Psoas muscle (tissue), 8 donors: ENCODE data around the gene JPH3. TPM values are rescaled to one million over a fixed set of nuclear protein-coding genes. Genes with fewer than 3 reads are reported as not detected.

Experiments used
- ATAC-seq, 4 donors: fragments of 200-7000 bp; cut with Tn5 transposase; one replicate each; pipeline ENCODE4 v1.9.1; 2020; ENCODE audit warnings: moderate library complexity in 3 of 4, mild to moderate bottlenecking in 2 of 4
- DNase-seq, 2 donors: peaks; one replicate each; pipeline ENCODE4 v3.0.0-alpha.2; 2020
- H3K27ac ChIP-seq: fragments of 200-600 bp; one replicate; pipeline ENCODE4 v1.8.0; 2022
- H3K27me3 ChIP-seq, 3 donors: fragments of 200-600 bp in 1 of 3; one replicate each; pipeline versions ENCODE4 v1.6.1 to v1.8.0; 2013 to 2022; ENCODE audit warnings: low read length in 2 of 3, mild to moderate bottlenecking in 2 of 3, moderate library complexity in 1 of 3; ENCODE audit not compliant: insufficient read depth in 3 of 3
- H3K36me3 ChIP-seq, 2 donors: fragments of 200-600 bp in 1 of 2; one replicate each; pipeline versions ENCODE4 v1.6.1 to v1.8.0; 2013 to 2022; ENCODE audit warnings: low read depth in 1 of 2, mild to moderate bottlenecking in 1 of 2, moderate library complexity in 1 of 2; ENCODE audit not compliant: insufficient read depth in 1 of 2
- H3K4me1 ChIP-seq: fragments of 200-600 bp; one replicate; pipeline ENCODE4 v1.8.0; 2022
- H3K4me3 ChIP-seq: fragments of 200-600 bp; one replicate; pipeline ENCODE4 v1.8.0; 2022; ENCODE audit warnings: mild to moderate bottlenecking
- H3K9me3 ChIP-seq: fragments of 200-600 bp; one replicate; pipeline ENCODE4 v1.8.0; 2022
- CTCF ChIP-seq: fragments of 200-600 bp; IDR thresholded peaks from one replicate; pipeline ENCODE4 v1.8.0; 2022; ENCODE audit warnings: antibody characterized with exemption
- WGBS, 3 donors: extraction: QIAGEN DNeasy Blood & Tissue Kit; methylation state at CpG; one replicate each; pipeline versions ENCODE4 v1.1.6 to v1.1.7; 2013; 5-methylcytosine and 5-hydroxymethylcytosine counted together
- intact Hi-C, 2 donors: fragments of 100-400 bp; cut with DNase I; formaldehyde crosslinking; loops; one replicate each; pipeline versions ENCODE4 v1.11.0 to v1.14.2; 2022
- polyA plus RNA-seq, 3 donors: library from polyadenylated mRNA; stranded (reverse); fragments of 200-250 nt; gene quantifications; one replicate each; pipeline ENCODE4 v1.2.3, GENCODE V29; 2013
- total RNA-seq, 4 donors: library from RNA; stranded (reverse); fragmentation: NEBNext Ultra II Directional in 2 of 4; extraction: Animal tissue kit (Norgen Biotek cat#: 25700) in 2 of 4; gene quantifications; one replicate each; pipeline versions ENCODE4 v1.2.1 to v1.2.4, GENCODE V29; 2021 to 2023
- donor health status: healthy with polysubstance abuse.
- donor health status: DM: no; HTN: no; CAD: no; lungs with moderate emphysema.
- donor health status: Bipolar disorder and iron deficiency.
- donor health status: healthy.
- donor health status: DM: yes; HTN: yes; CAD: no.
- donor health status: DM: no; HTN: no; CAD: no.
- donor health status: DM: no; HTN: no; CAD: no.
- donor health status: DM: yes; HTN: yes; CAD: no.

JPH3 gene
- total and polyA plus RNA-seq, 7 donors: 0.03 to 0.13 (median 0.04) TPM; not detected in 2

GRCh38 chr16:87686697-87687096 is 84.4 kb downstream of the JPH3 start:
- Histone ChIP-seq H3K27ac (no peak overlapping the region), H3K27me3 (peaks cover 0 to 69% (median 14%) of the 10 kb centered on the region in 3 donors), H3K4me3 (no peak overlapping the region), H3K36me3 (no peaks in the 10 kb centered on the region), H3K4me1 (no peaks in the 10 kb centered on the region), H3K9me3 (no peaks in the 10 kb centered on the region)
- 61 to 76% (median 64%) methylated on average over 13 of the region's 13 CpGs for WGBS, 3 donors
- TF ChIP-seq CTCF: no peak
- ATAC-seq: no peak
- intact Hi-C loops: no loop called here
- DNase-seq: no peak

DNA sequence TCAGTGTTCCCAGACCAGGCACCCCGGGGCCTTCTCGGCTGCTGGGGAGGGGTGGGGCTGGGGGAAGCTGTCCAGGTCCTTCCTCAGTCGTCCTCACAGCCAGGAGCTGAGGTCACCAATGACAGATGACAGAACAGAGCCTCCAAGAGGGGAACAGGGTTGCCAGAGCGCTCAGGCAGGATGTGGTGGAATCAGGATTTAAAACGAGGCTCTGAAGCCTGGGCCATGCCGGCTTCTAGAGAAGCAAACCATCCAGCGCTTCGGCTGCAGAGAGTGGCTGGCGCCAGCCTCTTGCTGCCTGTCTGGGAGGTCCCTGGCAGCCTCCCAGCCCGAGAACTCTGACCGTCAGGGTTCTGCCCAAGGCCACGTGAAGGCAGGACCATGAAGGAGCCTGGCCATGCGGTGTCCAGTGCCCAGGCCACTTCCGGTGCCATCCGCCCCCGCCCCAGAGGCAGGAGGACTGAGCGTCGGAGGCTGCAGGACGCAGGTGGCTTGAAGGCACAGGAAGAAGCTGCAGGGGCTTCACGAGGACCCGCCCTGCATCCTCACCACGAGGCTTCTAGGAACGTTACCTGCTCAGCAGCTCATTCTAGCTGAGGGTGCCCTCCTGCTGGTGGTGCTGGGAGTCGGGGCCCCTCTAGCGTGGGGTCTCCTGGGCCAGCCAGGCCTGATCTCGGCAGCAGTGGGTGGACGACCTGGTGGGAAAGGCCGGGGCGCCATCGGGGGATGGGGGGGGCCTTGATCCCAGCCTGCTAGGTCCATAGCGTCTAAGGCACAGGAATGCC is 85.0 kb downstream of the JPH3 start:
- Histone ChIP-seq H3K27me3 (peaks cover 0 to 63% (median 14%) of the 10 kb centered on the region in 3 donors), H3K4me1 (no peaks in the 10 kb centered on the region), H3K36me3 (no peaks in the 10 kb centered on the region), H3K9me3 (no peaks in the 10 kb centered on the region), H3K4me3 (no peak overlapping the region), H3K27ac (no peak overlapping the region)
- WGBS, 3 donors: 55 to 60% (median 58%) methylated on average over 27 to 31 of the region's 31 CpGs
- no peak for TF ChIP-seq CTCF
- DNase-seq (no peak), ATAC-seq (no peak)
- intact Hi-C loops: no loop called here

DNA sequence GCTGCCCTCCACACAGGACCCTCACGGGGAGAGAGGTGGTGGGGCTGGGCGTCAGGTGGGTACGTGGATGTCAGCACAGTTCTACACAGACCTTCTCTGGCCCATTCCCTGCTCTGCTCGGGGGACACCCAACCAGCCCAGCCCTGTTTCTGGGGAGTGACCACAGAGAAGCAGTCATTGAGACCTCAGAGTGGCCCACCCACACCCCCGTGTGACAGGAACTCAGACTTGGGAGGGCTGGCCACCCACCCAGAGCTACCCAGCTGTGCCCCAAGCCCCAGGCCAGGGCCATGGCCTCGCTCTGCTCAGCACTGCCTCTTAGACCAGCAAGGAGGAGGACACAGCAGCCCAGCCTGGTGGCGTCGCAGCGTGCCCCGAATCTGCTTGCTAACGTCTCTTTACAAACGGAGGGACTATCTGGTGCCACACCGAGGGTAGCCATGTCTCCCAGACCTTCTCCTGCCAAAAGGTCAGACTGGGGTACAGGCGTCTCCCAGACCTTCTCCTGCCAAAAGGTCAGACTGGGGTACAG is 85.8 kb downstream of the JPH3 start:
- Histone ChIP-seq H3K27me3 (peaks cover 0 to 56% (median 12%) of the 10 kb centered on the region in 3 donors), H3K4me3 (no peak overlapping the region), H3K9me3 (no peaks in the 10 kb centered on the region), H3K36me3 (no peaks in the 10 kb centered on the region), H3K27ac (no peak overlapping the region), H3K4me1 (no peaks in the 10 kb centered on the region)
- no peak for TF ChIP-seq CTCF
- 78 to 81% (median 78%) methylated on average over 13 to 14 of the region's 14 CpGs for WGBS, 3 donors
- DNase-seq: no peak
- no peak for ATAC-seq
- intact Hi-C loops: no loop called here

DNA sequence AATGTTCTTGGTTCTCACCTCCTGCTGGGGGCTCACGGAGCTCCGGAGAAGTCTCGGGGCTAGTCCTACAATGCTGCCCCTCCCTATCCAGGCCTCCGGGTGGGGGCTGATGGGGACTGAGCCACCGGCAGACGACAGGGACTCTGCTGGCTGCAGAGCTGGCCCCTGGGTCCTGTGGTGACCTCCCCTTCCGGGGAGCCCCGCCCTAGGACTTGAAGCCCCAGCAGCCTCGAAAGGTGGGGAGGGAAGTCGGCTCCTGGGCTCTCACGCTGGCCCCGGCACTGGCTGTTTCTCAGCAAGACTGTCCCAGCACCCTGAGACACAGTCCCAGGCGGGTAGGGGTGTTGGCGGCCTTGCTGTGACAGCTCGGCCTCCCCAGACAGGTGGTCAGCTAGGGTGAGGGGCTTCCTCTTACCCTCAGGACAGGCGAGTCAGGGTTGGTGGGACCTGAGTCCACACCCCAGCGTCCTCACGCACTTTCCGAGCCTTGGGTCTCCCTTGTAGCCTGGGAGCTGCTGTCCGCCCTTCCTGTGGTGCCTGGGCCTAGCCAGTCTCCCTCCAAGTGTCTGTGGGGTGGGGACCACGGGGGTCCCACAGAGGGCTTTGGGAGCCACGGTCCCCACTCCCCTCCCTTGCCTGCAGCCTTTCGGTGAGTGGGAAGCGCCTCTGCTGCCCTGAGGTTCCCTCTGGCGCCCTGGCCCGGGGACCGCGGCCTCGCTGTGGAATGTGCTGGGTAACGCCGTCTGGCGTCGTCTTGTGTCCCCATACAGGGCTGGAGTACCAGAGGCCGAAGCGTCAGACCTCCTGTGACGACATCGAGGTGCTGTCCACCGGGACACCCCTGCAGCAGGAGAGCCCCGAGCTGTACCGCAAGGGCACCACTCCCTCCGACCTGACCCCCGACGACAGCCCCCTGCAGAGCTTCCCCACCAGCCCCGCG is 86.8 kb downstream of the JPH3 start:
- DNase-seq (no peak), ATAC-seq (no peak)
- no peak overlapping the region for H3K27ac ChIP-seq
- H3K27me3 ChIP-seq: peaks cover 0 to 54% (median 12%) of the 10 kb centered on the region in 3 donors
- H3K36me3 ChIP-seq: no peaks in the 10 kb centered on the region
- no peak overlapping the region for H3K4me3 ChIP-seq
- intact Hi-C loops: no loop called here
- no peak for TF ChIP-seq CTCF
- H3K9me3 ChIP-seq: no peaks in the 10 kb centered on the region
- WGBS, 3 donors: 83 to 84% (median 83%) methylated on average over 45 of the region's 45 CpGs
- H3K4me1 ChIP-seq: no peaks in the 10 kb centered on the region
